EH (cell line): Measurements from ENCODE around the gene PREX1.
"Not testable (repeated sequence)": the region's sequence is repeated elsewhere in the genome, so short reads cannot be mapped to it uniquely, and the experiment has no call there.

Experiments
- DNase-seq: peaks from one replicate; pipeline ENCODE4 v3.0.0-alpha.2; 2015; ENCODE audit warnings: low read depth

The PREX1 gene

DNA sequence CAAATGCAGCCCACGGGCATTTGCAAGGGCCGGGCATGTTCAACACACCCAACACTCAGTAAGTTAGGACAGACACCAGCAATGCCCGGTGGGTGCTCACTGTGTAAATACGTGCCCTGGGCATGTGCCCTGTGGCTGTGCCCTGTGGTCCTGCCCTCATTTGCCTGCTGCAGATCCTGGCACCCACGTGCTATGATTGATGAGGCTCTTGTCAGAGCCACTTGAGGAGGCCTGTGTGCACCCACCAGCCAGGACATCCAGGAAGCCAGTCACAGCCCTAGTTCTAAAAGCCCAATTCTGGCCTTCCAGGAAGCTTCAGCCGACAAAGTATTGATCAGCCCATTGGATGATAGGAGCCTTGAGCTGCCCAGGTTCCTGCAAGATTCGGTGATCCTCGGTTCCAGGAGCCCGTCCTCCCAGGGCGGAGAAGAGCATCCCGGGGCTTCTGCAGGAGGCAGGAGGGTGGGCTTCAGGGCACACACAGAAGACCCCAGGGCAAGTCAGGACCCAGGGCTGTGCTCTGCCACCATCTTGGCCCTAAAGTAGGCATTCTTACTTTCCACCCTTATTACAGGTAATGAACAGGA lies 223.9 kb downstream of the PREX1 start:
- no peak for DNase-seq

DNA sequence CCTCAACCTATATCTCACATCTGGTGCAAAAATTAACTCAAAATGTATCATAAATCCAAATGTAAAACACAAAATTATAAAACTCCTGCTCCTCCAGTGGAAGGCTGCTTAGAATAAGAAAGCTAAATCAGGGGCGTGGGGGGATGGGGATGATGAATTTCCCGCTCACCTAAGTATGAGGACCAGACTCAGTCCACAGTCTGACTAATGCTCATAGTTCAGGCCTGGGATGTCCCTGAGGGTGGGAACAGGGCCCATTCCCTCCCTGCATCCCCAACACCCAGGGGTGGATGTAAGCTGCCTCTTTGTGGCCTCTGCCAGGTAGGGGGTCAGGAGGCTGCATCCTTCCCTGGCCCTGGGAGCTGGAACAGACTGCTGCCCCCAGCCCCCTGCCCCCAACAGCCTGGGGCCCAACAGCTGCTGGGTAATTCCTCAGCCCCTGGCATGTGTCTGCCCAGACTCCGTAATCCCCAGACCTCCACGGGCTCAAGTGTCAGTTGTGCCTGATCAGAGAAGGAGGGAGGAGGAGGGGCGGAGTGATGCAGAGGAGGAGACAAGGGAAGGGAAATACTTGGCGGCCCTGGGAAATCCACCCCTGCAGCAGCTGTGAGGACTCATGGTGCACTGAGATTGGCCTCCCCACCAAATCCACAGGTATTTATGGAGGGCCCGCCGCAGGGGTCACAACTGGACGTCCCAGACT lies 224.5 kb downstream of the PREX1 start:
- no peak for DNase-seq

DNA sequence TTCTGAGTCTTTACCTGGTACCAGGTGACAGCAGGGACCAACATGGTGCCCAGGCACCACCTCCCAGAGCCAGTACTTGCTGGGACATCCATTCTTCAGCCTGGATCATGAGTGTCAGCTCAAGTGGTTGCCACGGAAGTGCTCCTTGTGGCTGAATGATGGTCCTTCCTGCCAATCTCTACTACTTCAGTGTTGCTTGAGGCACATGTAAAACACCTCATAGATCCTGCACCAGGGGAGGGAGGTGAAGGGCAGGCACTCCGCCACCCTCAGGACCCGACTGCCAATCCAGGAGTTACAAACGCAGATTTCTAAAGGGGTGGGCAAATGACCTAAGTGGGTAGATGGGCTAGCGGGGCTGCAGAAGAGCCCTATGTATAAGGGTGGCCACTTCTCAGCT lies 226.0 kb downstream of the PREX1 start:
- no peak for DNase-seq

DNA sequence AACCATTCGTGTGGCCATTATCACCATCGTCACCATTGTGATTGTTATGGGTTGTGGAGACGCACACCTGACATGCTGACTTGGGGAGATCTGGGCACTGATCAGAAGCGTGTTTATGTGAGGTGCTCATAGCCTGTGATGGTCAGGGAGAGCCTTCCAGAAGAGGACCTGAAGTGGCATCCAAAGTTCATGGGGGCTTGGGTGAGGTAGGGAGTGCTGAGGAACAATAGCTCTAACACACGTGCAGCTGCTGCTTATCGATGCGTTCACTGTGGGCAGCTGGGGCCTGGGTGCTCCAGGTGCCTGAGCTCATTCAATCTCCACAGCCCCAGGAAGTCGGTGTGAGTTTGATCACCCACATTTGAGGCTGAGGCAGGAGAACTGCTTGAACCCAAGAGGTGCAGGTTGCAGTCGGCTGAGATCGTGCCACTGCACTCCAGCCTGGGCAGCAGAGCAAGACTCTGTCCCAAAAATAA lies 227.3 kb downstream of the PREX1 start:
- DNase-seq = no peak

DNA sequence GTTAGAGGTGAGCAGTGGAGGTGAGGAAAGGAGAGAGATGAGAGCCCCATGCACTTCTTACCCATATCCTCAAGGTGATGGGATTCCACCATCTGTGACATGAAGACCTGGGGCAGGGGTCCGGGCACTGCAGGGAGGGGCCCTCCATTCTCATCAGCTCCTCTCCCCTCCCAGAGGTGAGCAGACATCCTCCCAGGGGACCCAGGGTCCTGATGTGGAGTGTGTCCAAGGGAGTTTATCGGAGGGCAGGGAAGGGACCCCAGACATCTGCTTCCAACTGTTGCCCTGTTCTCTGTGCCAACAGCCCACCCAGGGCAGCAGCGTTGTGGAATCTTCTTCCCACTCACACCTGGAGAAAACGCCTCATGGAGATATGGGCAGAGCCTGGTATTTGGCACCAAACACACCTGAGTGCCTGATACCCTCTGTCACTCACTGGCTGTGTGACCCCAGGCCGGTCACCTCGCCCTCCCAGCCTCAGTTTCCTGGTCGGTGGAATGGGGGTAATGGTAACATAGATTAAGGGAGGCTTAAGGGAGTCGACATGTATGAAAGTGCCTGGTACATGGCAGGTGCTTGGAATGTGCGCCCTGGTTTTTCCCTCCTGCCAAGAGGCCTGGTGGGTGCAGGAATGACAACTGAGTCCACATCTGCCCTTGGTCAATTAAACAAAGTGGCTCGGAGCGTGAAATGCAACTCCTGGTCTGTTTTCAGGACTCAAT lies 227.9 kb downstream of the PREX1 start:
- no peak for DNase-seq

DNA sequence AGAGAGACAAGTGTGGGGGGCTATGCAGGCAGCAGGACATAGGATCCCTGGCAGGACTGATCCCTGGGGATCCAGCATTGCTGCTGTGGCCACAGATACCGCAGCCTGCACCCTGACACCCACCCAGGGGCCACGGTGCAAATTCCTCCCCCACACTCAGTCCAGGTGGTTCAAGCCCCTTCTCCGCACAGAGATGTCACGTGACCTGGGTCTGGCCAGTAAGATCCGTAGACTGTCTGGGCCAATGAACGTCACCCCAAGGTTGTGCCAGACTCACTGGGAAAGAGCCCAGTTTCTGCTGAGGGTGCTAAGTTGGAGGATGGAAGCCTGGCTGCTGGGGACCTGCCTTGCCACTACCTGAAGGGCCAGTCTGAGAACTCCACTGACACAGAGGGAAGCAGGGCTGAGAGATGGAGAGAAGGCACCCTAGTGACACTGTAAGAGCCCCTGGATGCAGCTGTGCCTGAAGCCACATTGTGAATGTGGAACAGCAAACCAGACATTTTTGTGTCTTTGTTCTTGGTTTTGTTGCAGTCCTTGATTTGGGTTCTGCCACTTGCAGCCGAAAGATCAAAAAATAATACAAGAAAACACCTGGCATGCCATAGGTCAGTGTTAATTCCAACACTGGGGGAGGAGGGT lies 228.6 kb downstream of the PREX1 start:
- DNase-seq = no peak

DNA sequence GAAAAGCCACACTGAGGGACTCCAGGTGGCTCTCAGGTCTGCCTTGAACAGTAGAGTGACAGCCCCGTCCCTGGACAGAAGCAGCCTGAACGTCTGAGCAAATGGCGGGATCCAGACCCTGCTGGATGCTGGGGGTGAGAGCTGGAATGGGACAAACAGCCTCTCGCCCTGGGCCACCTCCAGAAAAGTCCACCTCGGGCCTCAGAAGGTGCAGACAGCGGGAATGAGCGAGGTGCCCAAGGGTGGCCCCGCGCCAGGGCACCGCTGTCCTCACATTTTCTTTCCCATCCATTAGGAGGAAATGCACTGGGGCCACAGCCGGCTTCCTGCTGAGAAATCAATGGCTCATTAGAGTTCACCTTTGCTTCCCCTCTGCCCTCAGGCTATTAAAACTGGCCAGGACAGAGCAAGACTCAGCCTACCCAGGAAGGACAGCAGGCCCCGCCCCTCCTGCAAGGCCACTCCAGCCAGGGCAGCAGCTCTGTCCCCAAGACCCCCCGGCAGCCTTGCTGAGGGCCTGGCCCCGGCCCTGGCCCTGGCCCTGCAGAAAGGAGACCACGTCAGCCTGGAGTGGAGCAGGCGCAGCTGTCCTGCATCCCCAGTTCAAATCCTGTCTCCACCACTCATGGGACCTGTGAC lies 229.4 kb downstream of the PREX1 start:
- DNase-seq = not testable (repeated sequence)

DNA sequence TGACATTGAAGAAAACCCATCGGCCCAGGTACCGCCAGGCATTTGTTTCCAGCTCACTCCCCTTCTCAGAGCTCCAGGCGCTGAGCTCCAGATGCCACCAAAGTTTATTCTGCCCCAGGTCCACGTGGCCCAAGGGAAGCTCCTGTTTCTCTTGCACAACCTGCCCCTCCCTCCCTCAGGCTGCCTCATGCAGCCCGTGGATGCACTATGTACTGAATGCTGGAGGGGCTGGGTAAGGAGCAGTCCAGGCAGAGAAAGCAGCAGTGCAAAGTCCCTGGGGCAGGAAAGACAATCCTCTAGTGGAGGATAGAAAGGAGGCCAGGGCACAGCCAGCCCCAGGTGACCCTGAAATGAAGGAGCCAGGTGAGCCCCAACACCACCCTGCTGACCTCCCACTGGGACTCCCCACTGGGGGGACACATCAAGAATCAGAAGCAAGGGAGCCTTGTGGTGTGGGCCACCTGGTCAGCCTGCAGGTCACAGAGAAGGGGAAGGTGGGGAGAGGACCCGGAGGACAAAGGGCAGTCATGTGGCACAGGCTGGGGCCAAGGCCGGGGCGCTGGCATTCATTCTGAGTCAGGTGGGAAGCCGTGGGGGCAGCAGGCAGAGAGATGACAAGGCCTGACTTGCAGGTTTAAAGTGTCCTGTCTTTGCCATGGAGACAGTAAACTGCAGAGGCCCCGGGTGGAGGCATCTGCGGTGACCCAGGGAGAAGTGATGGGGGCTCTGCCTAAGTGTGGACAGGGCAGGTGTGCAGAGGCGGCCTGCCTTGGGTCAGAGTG lies 230.1 kb downstream of the PREX1 start:
- no peak for DNase-seq

DNA sequence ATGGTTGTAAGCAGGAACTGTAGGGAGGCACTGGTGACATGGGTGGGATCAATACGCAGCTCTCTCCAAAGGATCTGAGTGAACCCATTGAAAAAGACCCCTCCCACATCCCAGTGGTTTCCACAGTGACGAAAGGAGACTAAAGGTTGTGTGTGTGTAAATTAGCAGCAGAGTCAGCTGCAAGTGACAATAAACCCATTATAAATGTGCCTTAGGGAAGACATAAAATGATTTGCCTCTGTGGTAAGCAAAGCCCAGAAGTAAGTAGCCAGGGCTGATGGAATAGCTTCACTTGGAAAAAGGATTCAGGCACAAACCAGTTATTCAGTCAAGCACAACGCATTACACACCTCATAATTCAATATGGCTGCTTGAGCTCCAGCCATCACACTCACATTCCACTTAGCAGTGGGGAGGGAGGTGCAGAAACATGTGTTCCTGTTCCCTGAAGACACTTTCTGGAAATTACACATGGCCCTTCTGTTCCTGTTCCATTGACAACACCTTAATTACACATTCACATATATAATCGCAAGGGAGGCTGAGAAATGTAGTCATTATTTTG lies 231.4 kb downstream of the PREX1 start:
- DNase-seq = no peak

DNA sequence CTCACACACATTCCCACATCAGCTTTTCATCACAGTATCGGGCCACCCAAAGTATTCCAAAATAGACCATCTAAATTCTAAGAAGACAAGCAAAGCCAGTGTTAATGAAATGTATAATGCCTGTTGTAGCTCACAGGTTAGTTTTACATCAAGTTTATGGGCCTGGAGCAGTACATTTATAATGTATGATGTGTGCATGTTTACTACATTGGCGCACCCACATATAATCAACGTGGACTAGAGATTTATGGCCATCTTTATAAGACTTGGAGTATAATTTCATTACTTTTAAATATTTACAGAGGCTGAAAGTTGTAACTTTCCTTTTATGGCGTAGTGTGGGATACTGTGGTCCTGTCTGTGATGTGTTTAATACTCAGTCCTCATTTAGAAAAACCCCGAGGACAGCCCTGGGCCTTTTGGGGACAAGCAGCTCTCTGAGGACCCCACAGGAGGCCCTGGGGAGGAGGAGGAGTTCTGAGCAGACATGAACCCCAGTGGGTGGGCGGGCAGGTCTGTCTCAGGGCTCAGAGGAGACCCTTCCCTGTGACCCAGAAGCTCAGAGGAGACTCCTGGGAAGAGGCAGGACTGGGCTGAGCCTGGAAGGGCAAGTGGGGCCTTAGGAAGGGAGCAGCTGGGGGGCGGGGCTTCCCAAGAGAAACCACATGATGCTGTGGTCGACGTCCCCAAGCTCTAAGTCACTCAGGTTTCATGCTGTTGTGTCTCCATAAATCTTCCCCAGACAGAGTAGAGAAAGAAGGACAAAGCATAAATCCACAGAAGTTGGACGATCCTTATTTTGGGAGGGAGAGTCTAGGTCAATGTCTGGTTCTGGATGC lies 232.1 kb downstream of the PREX1 start:
- no peak for DNase-seq

DNA sequence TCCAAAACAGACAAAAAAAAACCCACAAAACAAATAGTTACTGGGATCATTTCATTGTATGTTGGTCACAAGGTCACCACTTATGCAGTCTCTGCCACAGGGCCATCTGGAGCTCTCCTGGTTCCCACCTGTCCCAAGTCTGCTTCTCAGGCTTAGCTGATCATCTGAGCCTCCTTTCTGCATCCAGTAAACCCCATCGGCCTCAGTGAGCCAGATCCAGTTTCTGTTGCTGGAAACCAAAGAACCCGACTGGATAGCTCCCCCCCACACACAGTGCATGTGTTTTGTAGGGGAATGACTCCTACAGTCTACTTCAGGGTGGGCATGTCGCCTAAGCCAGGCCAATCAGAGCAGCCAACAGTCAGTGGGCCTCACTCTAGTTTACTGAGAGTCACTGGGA lies 233.3 kb downstream of the PREX1 start:
- DNase-seq = no peak

DNA sequence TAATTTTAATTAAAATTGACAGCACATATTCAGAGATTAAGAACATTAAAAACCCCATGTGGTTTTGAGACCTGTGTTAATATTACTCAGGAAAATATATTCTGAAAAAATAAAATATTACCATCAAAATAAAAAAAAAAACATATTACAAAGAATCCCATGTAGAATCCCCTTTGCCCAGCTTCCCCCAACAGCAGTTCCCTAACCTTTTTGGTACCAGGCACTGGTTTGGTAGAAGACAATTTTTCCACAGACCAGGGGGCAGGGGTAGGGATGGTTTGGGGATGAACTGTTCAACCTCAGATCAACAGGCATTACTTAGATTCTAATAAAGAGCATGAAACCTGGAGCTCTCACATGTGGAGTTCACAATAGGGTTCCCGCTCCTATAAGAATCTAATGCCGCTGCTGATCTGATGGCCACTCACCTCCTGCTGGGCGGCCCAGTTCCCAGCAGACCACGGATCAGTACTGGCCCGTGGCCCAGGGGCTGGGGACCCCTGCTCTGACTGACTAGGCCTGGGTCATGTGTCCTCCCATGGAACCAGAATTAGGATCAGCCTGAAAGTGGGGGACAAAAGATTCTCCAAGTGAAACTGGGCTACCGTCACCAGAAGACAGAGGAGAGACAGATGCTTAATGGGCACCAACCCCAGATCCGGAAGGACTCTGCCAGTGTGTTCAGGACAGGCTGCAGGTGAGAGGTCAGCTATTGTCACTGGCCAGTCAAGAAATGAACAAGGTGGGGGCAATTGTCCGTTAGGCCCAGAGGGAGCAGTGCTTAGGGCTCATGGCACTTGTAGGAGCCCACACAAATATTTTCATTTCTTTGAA lies 235.5 kb downstream of the PREX1 start:
- no peak for DNase-seq

DNA sequence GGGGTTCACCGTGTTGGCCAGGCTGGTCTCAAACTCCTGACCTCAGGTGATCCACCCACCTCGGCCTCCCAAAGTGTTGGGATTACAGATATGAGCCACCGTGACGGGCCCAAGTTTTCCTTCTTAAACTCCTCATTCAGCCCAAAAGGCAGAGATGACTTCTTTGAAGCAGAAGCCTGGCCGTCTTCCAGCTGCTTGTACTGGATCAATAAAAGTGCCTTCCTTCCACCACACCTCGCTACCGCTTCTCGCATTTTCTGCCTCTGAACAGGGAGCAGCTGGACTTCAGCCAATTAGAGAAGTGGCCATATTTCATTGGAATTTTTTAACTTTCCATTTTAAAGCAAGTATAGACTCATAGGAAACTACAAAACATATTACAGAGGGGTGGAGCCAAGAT lies 241.1 kb downstream of the PREX1 start:
- DNase-seq = no peak

DNA sequence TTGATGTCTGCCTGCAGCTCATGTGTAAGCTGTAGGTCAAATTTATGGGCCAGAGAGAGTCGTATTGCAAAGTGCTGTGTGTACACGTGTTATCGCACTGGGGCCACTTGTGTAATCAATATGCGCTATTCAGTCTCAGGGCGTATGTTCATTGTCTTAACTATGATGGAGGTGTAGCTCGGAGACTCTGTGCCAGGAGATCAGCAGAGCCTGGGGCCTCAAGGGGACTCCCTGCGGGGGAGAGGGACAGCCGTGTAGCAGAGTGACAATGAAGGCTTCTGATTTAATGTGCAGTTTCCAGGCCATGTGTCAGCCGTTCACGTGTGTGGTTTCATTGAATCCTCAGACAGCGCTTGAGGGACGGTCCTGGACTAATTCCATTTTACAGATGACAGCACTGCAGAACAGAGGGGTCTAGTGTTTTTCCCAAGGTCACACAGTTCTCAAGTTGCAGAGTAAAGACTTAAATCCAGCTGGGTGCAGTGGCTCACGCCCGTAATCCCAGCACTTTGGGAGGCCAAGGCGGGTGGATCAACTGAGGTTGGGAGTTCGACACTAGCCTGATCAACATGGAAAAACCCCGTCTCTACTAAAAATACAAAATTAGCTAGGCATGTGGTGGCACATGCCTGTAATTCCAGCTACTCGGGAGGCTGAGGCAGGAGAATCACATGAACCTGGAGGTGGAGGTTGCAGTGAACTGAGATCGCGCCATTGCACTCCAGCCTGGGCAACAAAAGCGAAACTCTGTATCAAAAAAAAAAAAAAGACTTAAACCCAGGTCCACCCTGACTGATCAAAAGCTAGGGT lies 242.5 kb downstream of the PREX1 start:
- DNase-seq = no peak

DNA sequence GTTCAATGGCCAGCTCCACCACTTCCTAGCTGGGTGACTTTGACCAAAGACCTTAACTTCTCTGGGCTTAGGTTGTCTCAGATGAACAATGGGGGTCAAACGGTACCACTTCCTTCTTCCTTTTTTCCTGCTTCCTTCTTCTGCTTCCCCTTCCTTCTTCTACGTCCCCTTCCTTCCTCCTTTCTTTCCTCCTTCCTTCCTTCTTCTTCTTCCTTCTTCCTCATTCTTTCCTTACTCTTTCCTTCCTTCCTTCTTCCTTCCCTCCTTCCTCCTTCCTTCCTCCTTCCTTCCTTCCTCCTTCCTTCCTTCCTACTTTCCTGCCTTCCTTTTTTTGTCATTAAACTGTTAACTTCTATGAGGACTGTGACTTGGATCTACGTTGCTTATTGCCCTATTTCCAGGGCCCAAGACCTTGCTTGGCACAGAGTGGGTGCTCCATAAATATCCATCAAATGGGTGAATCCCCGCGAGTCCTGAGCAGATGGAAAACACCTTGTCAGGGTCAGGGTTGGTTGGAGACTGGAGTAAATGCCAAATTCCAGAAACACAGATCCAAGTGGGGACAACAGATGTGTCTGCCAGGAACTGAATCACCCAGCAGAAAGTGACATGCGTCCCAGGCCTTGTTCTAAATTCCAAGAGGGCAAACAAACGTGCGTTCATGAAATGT lies 243.3 kb downstream of the PREX1 start:
- DNase-seq = no peak

DNA sequence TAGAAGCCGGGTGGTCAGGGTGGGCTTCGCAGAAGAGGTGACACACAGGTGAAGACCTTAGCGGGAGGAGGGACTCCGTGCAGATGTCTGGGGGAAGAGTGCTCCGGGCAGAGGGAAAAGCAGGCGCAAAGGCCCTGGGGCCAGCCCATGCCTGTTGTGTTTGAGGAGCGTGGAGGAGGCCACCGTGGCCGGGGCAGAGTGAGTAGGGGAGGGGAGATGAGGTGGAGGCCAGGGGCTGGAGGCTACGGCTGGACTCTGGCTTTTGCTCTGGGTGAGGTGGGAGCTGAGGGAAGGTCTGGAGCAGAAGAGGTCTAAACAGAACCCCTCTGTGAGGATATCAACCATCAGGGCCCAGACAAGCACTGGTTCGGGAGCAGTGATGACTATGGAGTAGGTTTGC lies 244.0 kb downstream of the PREX1 start:
- no peak for DNase-seq

DNA sequence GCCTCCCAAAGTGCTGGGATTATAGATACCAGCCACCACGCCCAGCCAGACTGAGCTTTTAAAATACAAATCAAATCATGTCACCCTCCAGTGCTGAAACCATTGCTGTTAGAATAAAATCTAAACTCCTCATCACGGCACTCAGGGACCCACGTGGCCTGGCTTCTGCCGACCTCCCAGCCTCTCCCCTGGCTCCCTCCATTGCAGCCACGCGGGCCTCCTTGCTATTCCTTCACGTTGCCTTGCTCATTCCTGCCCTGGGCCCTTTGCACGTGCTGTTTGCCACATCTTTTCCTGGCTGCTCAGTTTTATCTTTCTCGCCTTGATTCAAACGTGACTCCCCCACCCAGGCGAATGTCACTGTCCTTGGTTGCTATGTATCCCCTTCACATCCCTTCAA lies 244.6 kb downstream of the PREX1 start:
- DNase-seq = no peak

DNA sequence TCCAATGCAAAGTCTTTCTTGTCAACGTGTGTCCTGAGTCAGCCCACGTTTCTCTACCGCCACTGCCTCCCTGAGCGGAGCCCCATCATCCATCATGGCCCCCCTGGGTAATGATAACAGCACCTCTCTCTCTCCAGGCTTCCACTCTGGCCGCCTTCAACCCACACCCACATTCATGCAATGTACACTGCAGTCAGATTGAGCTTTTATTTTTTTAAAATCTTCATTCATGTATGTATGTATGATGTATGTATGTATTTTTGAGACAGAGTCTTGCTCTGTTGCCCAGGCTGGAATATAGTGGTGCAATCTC lies 245.2 kb downstream of the PREX1 start:
- no peak for DNase-seq
